Lung (tissue), 12 donors: ENCODE measurements around the gene C1orf198. TPM values are rescaled to one million over a fixed set of nuclear protein-coding genes. Genes with fewer than 3 reads are reported as not detected.

Experiments
- ATAC-seq: fragments of 200-7000 bp; cut with Tn5 transposase; one replicate; pipeline ENCODE4 v1.9.1; 2020; ENCODE audit warnings: moderate number of reproducible peaks; ENCODE audit not compliant: insufficient read depth, low FRiP score
- DNase-seq, 3 donors: peaks; one replicate each; pipeline ENCODE4 v3.0.0-alpha.2; 2013 to 2017
- H3K27ac ChIP-seq, 2 donors: one replicate each; pipeline ENCODE4 v1.5.1; 2013; ENCODE audit warnings: mild to moderate bottlenecking in 2 of 2, moderate library complexity in 2 of 2, control low read depth in 1 of 2, inconsistent platforms in 1 of 2, low read depth in 1 of 2, low read length in 1 of 2
- H3K27me3 ChIP-seq, 3 donors: one replicate each; pipeline ENCODE4 v1.5.1; 2013; ENCODE audit warnings: low read length in 2 of 3; ENCODE audit not compliant: control insufficient read depth in 3 of 3, insufficient read depth in 3 of 3
- H3K36me3 ChIP-seq, 4 donors: one replicate each; pipeline ENCODE4 v1.5.1; 2013; ENCODE audit warnings: low read length in 4 of 4, mild to moderate bottlenecking in 1 of 4, moderate library complexity in 1 of 4; ENCODE audit not compliant: control insufficient read depth in 4 of 4, insufficient read depth in 4 of 4
- H3K4me1 ChIP-seq, 5 donors: one replicate each; pipeline ENCODE4 v1.5.1; 2013; ENCODE audit warnings: low read length in 5 of 5, mild to moderate bottlenecking in 2 of 5, moderate library complexity in 1 of 5; ENCODE audit not compliant: control insufficient read depth in 5 of 5, insufficient read depth in 5 of 5
- H3K4me3 ChIP-seq: one replicate; pipeline ENCODE4 v1.5.1; 2013; ENCODE audit warnings: mild to moderate bottlenecking, control low read depth, moderate library complexity
- H3K9ac ChIP-seq, 2 donors: one replicate each; pipeline ENCODE4 v1.5.1; 2013; ENCODE audit warnings: low read length in 2 of 2, control low read depth in 1 of 2; ENCODE audit not compliant: insufficient read depth in 1 of 2
- H3K9me3 ChIP-seq, 4 donors: one replicate each; pipeline ENCODE4 v1.5.1; 2013; ENCODE audit warnings: low read length in 3 of 4, mild to moderate bottlenecking in 1 of 4, moderate library complexity in 1 of 4; ENCODE audit not compliant: control insufficient read depth in 4 of 4, insufficient read depth in 3 of 4
- WGBS, 2 donors: extraction: QIAGEN DNeasy Blood & Tissue Kit; methylation state at CpG; one replicate each; pipeline ENCODE4 v1.1.7; 2013; 5-methylcytosine and 5-hydroxymethylcytosine counted together
- polyA plus RNA-seq, 2 donors: library from polyadenylated mRNA; stranded (reverse); fragments of 200-250 nt; gene quantifications; one replicate each; pipeline ENCODE4 v1.2.1, GENCODE V29; 2013
- total RNA-seq, 2 donors: library from RNA; depleted of rRNA in 1 of 2; stranded (reverse); fragments of >200 nt in 1 of 2; gene quantifications; one replicate each; pipeline ENCODE4 v1.2.1, GENCODE V29; 2014 to 2021
- TF ChIP-seq, protein P1 (sequence below): IDR thresholded peaks from 2 replicates; pipeline ENCODE4 v1.5.1; 2012; ENCODE audit warnings: mild to moderate bottlenecking; ENCODE audit errors: control extremely low read depth, extremely low read depth
- donor health status: control.
- donor health status: control.
- donor health status: Bipolar disorder and iron deficiency.
- donor health status: healthy.
- donor health status: DM: yes; HTN: yes; CAD: no.

The C1orf198 gene
- total and polyA plus RNA-seq, 4 donors, result 25.8 to 109 (median 49.7) TPM

DNA sequence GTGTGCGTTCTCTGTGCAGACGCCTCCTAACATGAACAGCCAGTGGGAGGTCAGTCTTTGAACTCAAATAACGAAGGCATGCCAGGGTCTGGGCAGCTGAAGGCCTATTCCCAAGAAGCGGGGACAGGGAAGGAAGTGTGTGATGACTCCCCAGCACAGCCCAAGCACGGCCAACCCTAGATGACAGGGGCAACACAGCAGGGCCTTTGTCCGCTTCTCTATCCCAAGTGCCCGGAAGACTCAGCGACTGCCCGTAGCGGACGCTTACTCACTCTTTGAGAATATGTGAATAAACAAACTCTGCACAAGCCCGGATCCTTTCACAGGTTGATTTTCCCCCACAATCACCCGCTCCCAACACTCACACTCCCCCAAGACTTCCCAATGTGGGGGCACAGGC lies 11.2 kb downstream of the C1orf198 start:
- H3K27me3 ChIP-seq, result no peaks in the 10 kb centered on the region
- peak overlapping the region in 1 of 2 donors; percentile 81 for H3K27ac ChIP-seq
- H3K9me3 ChIP-seq, result peaks cover 0 to 5% (median 2%) of the 10 kb centered on the region in 4 donors
- TF ChIP-seq, protein P1, sequence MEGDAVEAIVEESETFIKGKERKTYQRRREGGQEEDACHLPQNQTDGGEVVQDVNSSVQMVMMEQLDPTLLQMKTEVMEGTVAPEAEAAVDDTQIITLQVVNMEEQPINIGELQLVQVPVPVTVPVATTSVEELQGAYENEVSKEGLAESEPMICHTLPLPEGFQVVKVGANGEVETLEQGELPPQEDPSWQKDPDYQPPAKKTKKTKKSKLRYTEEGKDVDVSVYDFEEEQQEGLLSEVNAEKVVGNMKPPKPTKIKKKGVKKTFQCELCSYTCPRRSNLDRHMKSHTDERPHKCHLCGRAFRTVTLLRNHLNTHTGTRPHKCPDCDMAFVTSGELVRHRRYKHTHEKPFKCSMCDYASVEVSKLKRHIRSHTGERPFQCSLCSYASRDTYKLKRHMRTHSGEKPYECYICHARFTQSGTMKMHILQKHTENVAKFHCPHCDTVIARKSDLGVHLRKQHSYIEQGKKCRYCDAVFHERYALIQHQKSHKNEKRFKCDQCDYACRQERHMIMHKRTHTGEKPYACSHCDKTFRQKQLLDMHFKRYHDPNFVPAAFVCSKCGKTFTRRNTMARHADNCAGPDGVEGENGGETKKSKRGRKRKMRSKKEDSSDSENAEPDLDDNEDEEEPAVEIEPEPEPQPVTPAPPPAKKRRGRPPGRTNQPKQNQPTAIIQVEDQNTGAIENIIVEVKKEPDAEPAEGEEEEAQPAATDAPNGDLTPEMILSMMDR, result no peak
- 76 to 84% methylated on average over 13 of the region's 13 CpGs for WGBS, 2 donors
- H3K4me3 ChIP-seq, result no peak overlapping the region
- H3K9ac ChIP-seq, result peak overlapping the region in 1 of 2 donors; percentile 26
- no peak for ATAC-seq
- H3K4me1 ChIP-seq, result peaks cover 15 to 38% (median 25%) of the 10 kb centered on the region in 5 donors
- DNase-seq, result peak; percentile 19 to 52 (median 46)
- peaks cover 11 to 18% (median 11%) of the 10 kb centered on the region in 4 donors for H3K36me3 ChIP-seq

DNA sequence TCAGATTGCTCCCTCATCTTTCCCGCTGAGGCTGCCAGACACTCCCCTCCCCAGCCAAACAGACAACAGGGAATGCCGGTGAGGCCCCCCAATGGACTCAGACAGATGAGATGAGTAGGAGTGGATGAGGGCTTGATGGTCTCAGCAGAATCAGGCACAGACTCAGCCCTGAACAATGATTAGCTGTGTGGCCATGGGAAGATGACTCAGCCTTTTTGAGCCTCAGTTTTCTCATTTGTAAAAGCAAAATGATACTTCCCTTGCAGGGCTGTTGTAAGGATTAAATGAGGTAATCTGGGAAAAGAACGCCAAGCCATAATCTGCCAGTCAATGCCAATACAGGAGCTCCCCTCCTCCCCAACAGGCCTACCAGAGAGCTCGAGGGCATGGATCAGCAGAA lies 12.4 kb downstream of the C1orf198 start:
- 88 to 93% methylated on average over 4 of the region's 4 CpGs for WGBS, 2 donors
- no peak overlapping the region for H3K4me3 ChIP-seq
- H3K9me3 ChIP-seq, result peaks cover 0 to 10% (median 2%) of the 10 kb centered on the region in 4 donors
- ATAC-seq (no peak), DNase-seq (no peak)
- H3K36me3 ChIP-seq, result peaks cover 11 to 18% (median 11%) of the 10 kb centered on the region in 4 donors
- no peaks in the 10 kb centered on the region for H3K27me3 ChIP-seq
- no peak overlapping the region for H3K9ac ChIP-seq
- TF ChIP-seq, protein P1, result no peak
- peaks cover 18 to 46% (median 33%) of the 10 kb centered on the region in 5 donors for H3K4me1 ChIP-seq
- no peak overlapping the region for H3K27ac ChIP-seq

DNA sequence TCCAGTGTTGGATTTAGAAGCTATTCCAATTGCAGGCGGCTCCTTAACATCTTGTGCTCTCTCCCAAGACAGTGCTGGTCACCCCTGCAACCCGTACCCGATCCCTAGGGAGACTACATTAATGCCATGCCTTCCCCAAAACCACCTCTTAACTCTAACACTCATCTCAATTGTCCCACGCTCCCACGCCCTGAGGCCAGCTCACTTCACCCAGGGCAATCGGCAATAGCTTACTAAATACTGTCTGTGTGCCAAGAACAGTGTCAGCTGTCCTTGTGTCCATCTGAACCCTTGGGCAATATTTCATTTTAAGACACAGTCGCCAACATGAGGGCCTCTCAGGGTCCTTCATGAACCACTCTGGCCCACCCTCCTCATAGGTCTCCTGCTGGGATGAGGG lies 13.9 kb downstream of the C1orf198 start:
- no peak overlapping the region for H3K9ac ChIP-seq
- TF ChIP-seq, protein P1, result no peak
- peaks cover 11 to 18% (median 11%) of the 10 kb centered on the region in 4 donors for H3K36me3 ChIP-seq
- H3K4me1 ChIP-seq, result peaks cover 32 to 54% (median 41%) of the 10 kb centered on the region in 5 donors
- H3K27ac ChIP-seq, result peak overlapping the region in 1 of 2 donors; percentile 23
- H3K9me3 ChIP-seq, result peaks cover 0 to 10% (median 2%) of the 10 kb centered on the region in 4 donors
- no peak overlapping the region for H3K4me3 ChIP-seq
- no peak for DNase-seq
- 85 to 89% methylated on average over 7 of the region's 7 CpGs for WGBS, 2 donors
- no peak for ATAC-seq
- no peaks in the 10 kb centered on the region for H3K27me3 ChIP-seq

DNA sequence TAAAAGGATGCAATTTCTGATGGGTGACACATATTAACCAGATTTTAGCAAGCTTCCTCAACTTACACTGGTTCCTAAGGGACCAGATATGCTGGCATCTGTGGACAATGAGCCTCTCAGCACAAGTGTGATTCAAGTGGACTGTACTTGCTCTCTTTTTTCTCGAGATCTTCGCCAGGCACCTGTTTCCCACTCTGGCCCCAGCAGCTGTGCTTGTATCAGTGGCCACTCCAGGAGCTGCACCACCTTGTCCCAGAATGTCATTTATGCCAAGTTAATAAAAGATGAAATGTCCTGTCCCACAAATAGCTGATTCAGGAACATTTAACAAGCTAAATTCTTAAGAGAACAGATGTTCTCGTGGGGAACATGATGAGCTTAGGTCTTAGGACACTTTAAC lies 14.6 kb downstream of the C1orf198 start:
- DNase-seq (no peak), ATAC-seq (no peak)
- Histone ChIP-seq H3K27ac (no peak overlapping the region), H3K27me3 (no peaks in the 10 kb centered on the region), H3K9me3 (peaks cover 0 to 10% (median 2%) of the 10 kb centered on the region in 4 donors), H3K9ac (no peak overlapping the region), H3K36me3 (peaks cover 11 to 18% (median 11%) of the 10 kb centered on the region in 4 donors), H3K4me1 (peaks cover 32 to 54% (median 40%) of the 10 kb centered on the region in 5 donors), H3K4me3 (no peak overlapping the region)
- WGBS, 2 donors, result 84 to 86% methylated on average over 3 of the region's 3 CpGs
- TF ChIP-seq, protein P1, result no peak
